GM19395 (cell line): Measurements from ENCODE around the gene FCAR.
"Not testable (repeated sequence)": the region's sequence is repeated elsewhere in the genome, so short reads cannot be mapped to it uniquely, and the experiment has no call there.

Experiments
- ATAC-seq: cut with Tn5 transposase; IDR thresholded peaks from one replicate; pipeline ENCODE4 v1.9.1; 2021; ENCODE audit warnings: mild to moderate bottlenecking, moderate library complexity; ENCODE audit not compliant: unreplicated experiment

Gene FCAR

GRCh38 chr19:54893406-54893805, 19.4 kb downstream of the FCAR start:
- ATAC-seq: no peak

DNA sequence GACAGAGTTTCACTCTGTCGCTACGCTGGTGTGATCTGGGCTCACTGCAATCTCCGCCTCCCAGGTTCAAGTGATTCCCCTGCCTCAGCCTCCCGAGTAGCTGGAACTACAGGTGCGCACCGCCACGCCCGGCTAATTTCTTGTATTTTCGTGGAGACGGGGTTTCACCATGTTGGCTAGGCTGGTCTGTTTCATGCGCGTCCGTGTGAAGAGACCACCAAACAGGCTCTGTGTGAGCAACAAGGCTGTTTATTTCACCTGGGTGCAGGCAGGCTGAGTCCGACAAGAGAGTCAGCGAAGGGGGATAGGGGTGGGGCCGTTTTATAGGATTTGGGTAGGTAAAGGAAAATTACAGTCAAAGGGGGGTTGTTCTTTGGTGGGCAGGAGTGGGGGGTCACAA, 20.1 kb downstream of the FCAR start:
- not testable (repeated sequence) for ATAC-seq

DNA sequence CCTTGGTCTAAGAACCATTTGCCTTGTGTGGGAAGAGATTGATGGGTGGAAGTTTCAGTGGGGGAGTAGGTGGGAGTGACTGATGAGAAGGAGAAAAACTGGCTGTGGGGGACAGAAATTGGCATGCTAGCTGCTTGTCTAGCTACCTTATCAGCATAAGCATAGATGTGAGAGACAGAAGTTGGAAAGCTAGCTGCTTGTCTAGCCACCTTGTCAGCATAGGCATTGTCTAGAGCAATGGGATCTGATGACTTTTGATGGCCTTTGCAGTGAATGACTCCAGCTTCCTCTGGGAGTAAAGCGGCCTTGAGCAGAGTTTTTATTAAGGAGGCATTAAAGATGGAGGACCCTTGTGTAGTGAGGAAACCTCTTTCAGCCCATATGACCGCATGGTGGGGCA, 22.0 kb downstream of the FCAR start:
- ATAC-seq: no peak

DNA sequence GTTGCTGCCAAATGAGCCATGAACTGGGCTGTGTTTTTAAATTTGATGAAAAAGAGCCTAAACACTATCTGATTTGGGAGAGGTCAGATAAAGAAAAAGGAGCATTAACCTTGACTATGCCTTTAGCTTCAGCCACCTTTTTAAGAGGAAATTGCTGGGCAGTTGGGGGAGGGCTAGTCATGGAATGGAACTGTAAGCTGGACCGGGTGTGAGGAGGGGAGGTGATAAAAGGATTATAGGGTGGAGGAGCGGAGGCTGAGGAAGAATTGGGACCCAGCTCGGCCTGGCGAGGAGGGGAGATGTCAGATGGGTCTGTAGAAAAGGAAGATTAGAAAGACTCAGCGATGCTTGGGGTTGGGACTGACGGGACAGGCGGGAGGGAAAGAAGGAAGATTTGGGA, 24.6 kb downstream of the FCAR start:
- ATAC-seq: not testable (repeated sequence)

GRCh38 chr19:54899646-54900045, 25.6 kb downstream of the FCAR start:
- ATAC-seq: not testable (repeated sequence)

DNA sequence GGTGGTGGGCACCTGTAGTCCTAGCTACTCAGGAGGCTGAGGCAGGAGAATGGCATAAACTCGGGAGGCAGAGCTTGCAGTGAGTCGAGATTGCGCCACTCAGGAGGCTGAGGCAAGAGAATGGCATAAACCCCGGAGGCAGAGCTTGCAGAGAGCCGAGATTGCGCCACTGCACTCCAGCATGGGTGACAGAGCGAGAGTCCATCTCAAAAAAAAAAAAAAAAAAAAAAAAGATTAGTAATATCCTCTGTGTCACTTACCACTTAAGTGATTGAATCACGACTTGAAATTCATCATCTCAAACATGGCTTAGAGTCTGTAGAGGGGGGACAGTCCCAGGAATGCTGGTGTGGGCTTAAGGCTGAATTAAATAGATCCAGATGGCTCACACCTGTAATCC, 27.1 kb downstream of the FCAR start:
- ATAC-seq: not testable (repeated sequence)

GRCh38 chr19:54902061-54902460, 28.0 kb downstream of the FCAR start:
- no peak for ATAC-seq

DNA sequence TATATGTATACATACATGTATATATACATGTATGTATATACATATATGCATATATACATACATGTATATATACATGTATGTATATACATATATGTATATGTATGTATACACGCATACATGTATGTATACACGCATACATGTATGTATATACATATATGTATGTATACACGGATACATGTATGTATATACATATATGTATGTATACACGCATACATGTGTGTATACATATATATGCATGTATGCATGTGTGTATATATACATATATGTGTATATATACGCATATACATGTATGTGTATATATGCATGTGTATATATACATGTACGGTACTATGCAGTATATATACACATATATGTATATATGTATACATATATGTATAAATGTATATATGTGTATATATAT, 29.3 kb downstream of the FCAR start:
- ATAC-seq: no peak

DNA sequence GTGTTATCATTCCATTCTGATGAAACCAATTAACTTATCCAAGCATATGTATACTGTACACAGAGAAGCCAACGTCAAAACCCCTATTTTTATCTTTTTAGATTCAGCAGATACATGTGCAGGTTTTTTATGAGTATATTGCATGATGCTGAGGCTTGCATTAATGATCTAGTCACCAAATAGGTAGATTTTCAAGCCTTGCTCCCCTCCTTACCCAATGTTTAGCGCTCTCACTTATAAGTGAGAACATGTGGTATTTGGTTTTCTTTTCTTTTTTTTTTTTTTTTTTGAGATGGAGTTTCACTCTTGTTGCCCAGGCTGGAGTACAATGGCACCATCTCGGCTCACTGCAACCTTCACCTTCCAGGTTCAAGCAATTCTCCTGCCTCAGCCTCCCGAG, 30.2 kb downstream of the FCAR start:
- ATAC-seq: not testable (repeated sequence)

DNA sequence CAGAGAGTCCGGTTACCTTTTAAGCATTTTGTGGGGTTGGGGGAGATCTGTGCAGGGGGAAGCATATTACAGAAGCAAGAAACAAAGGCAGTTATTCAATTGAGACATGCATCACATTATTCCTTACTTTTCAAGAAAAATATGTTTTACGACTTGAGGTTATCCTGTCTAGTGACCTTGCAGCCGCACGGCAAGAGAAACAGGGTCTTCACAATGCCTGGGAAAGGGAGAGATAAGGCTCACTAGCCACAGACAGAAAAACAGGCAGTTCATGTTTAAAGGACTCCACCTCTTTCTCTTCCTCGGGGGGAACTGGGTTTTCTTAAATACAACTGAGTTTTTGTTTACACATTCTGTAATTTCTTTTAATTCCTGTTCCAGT, 31.4 kb downstream of the FCAR start:
- no peak for ATAC-seq

DNA sequence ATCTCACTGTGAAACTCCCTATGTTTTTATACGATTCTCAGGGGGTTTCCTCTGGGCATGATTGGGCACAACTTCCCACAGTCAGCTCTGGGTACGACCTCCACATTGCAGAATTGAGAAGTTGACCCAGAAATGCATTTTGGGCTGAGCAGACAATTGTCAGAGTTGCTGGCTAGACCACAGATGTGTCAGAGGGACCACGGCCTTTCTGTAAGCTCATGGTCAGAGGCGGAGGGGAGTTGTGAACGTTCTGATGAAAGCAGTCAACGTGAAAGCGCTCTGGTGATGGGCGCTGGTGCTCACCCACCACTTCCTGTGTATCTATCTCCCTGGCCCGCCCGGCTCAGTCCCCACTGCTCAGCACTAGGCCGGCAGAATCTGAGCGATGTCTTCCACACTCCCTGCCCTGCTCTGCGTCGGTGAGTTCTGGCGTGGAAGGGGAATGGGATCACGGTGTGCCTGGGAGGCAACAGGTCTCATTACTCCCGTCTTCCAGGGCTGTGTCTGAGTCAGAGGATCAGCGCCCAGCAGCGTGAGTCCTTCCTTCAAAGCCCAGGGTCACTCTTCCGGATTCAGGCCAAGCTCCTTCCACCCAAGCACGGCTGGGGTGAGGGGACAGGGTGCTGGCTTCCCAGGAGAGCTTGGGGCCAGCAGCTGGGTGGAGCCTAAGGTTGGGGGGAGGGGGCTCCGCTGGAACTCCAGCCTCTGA, 31.9 kb downstream of the FCAR start, which contains the start of gene NCR1:
Gene NCR1 (plus strand): TSS at position 346 of the 709 bp plus-strand sequence. CDS start 40 bp downstream, at position 386.
- no peak for ATAC-seq

DNA sequence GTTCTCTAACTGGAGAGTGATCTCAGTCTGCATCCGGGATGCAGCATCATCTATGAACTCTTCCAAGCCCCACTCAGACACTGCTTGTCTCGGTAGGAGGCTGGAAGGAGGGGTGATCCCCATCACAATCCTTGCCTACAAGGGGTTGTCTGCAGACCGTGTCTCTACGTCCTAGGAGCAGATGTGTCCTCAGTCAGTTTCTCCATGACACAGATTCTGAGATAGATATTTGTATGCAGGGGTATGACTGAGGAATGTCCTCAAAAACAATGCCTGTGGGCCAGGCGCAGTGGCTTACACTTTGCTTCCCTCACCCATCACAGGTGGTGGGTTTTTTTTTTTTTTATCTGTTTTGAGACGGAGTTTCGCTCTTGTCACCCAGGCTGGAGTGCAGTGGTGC, 32.8 kb downstream of the FCAR start:
- ATAC-seq: no peak

DNA sequence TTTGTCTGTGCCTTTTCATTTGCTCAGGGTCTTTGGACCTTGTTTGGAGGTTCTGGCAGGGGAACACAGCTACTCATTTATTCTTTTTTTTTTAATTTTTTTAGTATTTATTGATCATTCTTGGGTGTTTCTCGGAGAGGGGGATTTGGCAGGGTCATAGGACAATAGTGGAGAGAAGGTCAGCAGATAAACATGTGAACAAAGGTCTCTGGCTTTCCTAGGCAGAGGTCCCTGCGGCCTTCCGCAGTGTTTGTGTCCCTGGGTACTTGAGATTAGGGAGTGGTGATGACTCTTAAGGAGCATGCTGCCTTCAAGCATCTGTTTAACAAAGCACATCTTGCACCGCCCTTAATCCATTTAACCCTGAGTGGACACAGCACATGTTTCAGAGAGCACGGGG, 33.9 kb downstream of the FCAR start:
- not testable (repeated sequence) for ATAC-seq

GRCh38 chr19:54916822-54917221, 42.8 kb downstream of the FCAR start:
- no peak for ATAC-seq

DNA sequence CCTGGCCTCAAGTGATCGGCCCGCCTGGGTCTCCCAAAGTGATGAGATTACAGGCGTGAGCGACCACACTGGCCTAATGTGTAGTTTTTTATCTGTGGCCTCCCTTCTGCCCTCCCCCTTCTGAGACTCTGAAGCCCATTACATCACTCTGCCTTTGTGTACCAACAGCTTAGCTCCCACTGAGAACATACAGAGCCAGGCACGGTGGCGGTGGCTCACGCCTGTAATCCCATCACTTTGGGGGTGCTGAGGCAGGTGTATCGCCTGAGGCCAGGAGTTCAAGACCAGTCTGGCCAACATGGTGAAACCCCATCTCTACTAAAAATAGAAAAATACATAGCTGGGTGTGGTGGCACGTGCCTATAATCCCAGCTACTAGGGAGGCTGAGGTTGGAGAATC, 44.5 kb downstream of the FCAR start:
- ATAC-seq: no peak

DNA sequence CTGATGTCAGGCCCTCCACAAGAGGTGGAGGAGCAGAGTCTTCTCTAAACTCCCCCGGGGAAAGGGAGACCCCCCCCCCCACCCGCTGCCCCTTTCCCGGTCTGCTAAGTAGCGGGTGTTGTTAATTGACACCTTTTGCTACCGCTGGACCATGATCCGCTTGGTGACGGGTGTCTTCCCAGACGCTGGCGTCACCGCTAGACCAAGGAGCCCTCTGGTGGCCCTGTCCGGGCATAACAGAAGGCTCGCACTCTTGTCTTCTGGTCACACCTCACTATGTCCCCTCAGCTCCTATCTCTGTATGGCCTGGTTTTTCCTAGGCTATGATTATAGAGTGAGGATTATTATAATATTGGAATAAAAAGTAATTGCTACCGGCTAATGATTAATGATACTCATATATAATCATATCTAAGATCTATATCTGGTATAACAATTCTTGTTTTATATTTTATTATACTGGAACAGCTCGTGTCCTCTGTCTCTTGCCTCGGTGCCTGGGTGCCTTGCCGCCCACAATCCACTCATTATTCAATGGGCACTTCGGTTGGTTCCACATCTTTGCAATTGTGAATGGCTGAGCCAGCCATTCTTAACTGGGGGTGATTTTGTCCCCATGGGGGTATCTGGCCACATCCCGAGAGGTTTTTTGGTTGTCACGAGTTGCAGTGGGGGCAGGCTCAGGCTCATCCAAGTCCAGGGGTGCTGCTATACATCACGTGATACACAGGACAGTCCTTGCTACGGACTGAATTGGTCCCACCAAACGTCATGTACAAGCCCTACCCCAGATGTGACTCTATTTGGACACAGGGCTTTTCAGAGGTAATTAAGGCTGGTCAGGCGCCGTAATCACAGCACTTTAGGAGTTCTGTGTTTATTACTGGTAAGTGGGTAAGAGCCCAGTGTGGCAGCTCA, 45.9 kb downstream of the FCAR start:
- ATAC-seq: not testable (repeated sequence)

- no peak for ATAC-seq
These were observed 47.0 kb downstream of the FCAR start for GRCh38 chr19:54921082-54921481.

- ATAC-seq: no peak
These were observed 49.2 kb downstream of the FCAR start for GRCh38 chr19:54923276-54923675.

DNA sequence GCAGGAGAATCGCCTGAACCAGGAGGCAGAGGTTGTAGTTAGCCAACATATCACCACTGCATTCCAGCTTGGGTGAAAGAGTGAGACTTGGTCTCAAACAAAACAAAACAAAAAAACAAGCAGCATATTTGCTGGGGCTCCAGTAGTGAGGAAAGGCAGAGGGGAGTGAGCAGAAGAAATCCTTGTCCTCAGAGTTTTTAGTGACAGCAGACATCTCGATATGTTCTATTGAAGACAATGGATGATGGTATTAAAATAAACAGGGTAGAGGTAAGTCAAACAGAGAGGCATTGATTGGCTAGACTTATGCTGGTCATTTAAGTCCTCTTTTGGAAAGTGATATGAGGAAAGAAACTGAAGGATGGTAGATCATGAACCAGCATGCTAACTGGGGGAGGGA, 54.3 kb downstream of the FCAR start:
- ATAC-seq: no peak

DNA sequence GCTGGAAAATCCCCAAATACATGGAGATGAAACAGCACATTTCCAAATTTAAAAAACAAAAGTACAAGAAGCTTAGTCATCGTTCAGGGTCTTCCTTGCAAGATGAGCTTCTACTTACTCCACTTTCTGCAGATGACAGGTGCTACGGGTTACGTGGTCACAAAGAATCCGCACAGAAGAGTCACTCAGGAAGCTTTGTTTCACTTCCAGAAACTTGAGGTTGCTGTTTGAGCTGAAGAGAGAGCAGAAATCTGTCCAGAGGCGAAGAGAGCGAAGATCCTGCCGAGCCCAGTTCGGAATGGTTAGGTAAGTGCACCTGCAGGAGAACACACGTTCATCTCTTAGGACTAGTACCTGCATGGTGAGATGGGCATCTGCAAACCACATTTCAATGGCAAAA, 63.9 kb downstream of the FCAR start:
- no peak for ATAC-seq

GRCh38 chr19:54938906-54939305, 64.9 kb downstream of the FCAR start:
- no peak for ATAC-seq

- ATAC-seq: not testable (repeated sequence)
These were observed 65.5 kb downstream of the FCAR start for GRCh38 chr19:54939538-54939937.
